Hematopoietic multipotent progenitor cell treated with erythropoietin and hydrocortisone succinate and interleukin-3 and kit ligand, for 6 days (in vitro differentiated cells): Measurements from ENCODE around the gene RHOD.

Experiments
- DNase-seq: peaks from one replicate; pipeline ENCODE4 v3.0.0-alpha.2; 2015

RHOD gene

GRCh38 chr11:67056267-67057204 is at the start of gene RHOD:
TSS of gene RHOD (plus strand) at chr11:67056847. CDS start at chr11:67056903, 56 bp downstream.
- no peak for DNase-seq

- no peak for DNase-seq
These were observed 49.5 kb upstream of the RHOD start for GRCh38 chr11:67007126-67007525.

GRCh38 chr11:67010296-67010905 is 46.2 kb upstream of the RHOD start:
- DNase-seq: no peak

GRCh38 chr11:67013511-67014045 is 43.1 kb upstream of the RHOD start:
- no peak for DNase-seq

GRCh38 chr11:67014343-67014742 is 42.3 kb upstream of the RHOD start:
- DNase-seq: no peak

GRCh38 chr11:67015048-67015447 is 41.6 kb upstream of the RHOD start:
- DNase-seq: no peak

GRCh38 chr11:67016550-67016949 is 40.1 kb upstream of the RHOD start:
- no peak for DNase-seq

- DNase-seq: no peak
These were observed 35.7 kb upstream of the RHOD start for GRCh38 chr11:67020949-67021348.

GRCh38 chr11:67022341-67022933 is 34.2 kb upstream of the RHOD start:
- no peak for DNase-seq

GRCh38 chr11:67022961-67023956 is 33.4 kb upstream of the RHOD start, which contains the start of gene SYT12:
TSS of gene SYT12 (plus strand) at chr11:67023134. CDS start at chr11:67030145, 7,011 bp downstream.
- no peak for DNase-seq

- no peak for DNase-seq
These were observed 32.7 kb upstream of the RHOD start for GRCh38 chr11:67023957-67024353.

- peak; percentile 81 for DNase-seq
These were observed 32.2 kb upstream of the RHOD start for GRCh38 chr11:67024410-67024809.

- DNase-seq: peak; percentile 30
These were observed 31.7 kb upstream of the RHOD start for GRCh38 chr11:67024966-67025365.

- no peak for DNase-seq
These were observed 30.9 kb upstream of the RHOD start for GRCh38 chr11:67025750-67026149.

- no peak for DNase-seq
These were observed 29.7 kb upstream of the RHOD start for GRCh38 chr11:67026941-67027340.

GRCh38 chr11:67027483-67027930 is 29.1 kb upstream of the RHOD start:
- no peak for DNase-seq

- DNase-seq: no peak
These were observed 28.6 kb upstream of the RHOD start for GRCh38 chr11:67027943-67028542.

- DNase-seq: no peak
These were observed 27.5 kb upstream of the RHOD start for GRCh38 chr11:67029146-67029545.

- no peak for DNase-seq
These were observed 25.7 kb upstream of the RHOD start for GRCh38 chr11:67030976-67031375.

GRCh38 chr11:67031791-67032561 is 24.7 kb upstream of the RHOD start:
- no peak for DNase-seq
